Ovary (tissue), 3 donors: Measurements from ENCODE around the gene ACTBL2.

Source experiments
- POLR2A ChIP-seq: fragments of 450-650 bp; IDR thresholded peaks from one replicate; pipeline ENCODE4 v1.6.1; 2017; ENCODE audit warnings: antibody characterized with exemption, mild to moderate bottlenecking, moderate library complexity
- TF ChIP-seq, protein P1 (sequence below), 3 donors: fragments of 450-650 bp in 2 of 3; fragments of 200-600 bp in 1 of 3; IDR thresholded peaks; one replicate each; pipeline versions ENCODE4 v1.5.1 to v1.8.0; 2016 to 2022; ENCODE audit warnings: antibody characterized with exemption in 3 of 3, mild to moderate bottlenecking in 1 of 3
- donor health status: DM: no; HTN: no; CAD: no.

DNA sequence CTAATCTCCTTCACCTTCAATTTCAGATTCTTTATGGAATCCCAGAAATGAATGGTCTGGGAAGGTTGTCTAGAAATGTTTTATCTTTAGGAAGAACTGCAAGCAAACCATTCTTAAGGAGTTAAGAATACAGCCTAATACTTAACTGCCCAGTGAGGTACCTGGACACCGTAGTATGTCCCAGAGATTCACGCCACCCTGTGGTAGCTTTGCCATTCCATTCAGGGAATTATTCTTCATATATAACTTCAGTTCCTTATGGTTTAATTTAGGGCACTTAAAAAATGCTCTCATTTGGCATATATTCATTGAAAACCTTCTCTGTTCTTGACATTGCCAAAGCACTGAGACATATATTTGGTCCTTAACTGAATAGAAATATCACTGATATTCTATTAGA, 49.7 kb downstream of the ACTBL2 start:
- TF ChIP-seq, protein P1, sequence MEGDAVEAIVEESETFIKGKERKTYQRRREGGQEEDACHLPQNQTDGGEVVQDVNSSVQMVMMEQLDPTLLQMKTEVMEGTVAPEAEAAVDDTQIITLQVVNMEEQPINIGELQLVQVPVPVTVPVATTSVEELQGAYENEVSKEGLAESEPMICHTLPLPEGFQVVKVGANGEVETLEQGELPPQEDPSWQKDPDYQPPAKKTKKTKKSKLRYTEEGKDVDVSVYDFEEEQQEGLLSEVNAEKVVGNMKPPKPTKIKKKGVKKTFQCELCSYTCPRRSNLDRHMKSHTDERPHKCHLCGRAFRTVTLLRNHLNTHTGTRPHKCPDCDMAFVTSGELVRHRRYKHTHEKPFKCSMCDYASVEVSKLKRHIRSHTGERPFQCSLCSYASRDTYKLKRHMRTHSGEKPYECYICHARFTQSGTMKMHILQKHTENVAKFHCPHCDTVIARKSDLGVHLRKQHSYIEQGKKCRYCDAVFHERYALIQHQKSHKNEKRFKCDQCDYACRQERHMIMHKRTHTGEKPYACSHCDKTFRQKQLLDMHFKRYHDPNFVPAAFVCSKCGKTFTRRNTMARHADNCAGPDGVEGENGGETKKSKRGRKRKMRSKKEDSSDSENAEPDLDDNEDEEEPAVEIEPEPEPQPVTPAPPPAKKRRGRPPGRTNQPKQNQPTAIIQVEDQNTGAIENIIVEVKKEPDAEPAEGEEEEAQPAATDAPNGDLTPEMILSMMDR (IDR thresholded peaks at IDR 0.05), result no peak
- no peak for TF ChIP-seq POLR2A
